ENCODE results near the gene NHEJ1. TPM values are rescaled to one million over a fixed set of nuclear protein-coding genes. Genes with fewer than 3 reads are reported as not detected.

Gene NHEJ1
- total RNA-seq, 1 experiment from 2014 or later: 22.3 TPM

DNA sequence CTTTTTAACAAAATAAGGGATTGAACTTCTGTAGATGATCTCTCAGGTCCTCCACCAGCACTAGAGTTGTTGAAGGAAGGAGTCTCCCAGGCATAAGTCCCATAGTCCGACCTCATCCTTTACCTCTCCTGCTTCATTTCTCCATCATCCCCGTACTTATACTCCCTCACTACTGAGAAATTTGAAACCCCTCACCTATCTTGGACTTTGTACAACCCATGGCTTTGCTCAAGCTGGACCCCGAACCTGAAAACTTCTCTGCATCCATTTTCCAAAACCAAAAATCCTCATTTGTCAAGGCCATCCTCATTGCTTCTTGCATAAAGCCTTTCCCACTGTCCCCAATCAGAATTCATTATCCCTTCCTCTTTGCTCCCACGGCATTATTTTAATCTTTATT lies 482 bp upstream of the NHEJ1 start:
- H3K27ac Mint-ChIP-seq: no peak overlapping the region
- H3K4me3 Mint-ChIP-seq: peak overlapping the region; percentile 79
- peaks cover 8% of the 10 kb centered on the region for H3K36me3 Mint-ChIP-seq
- ATAC-seq: no peak
- H3K27me3 Mint-ChIP-seq (ENCODE audit: low read depth): peaks cover 19% of the 10 kb centered on the region
- ChIA-PET POLR2A (no interaction called here), CTCF (interaction anchor here (1.0 kb wide), 1 partner anchor 10 kb away, joined by 4 read pairs; no protein-coding TSS in a partner anchor)
- DNase-seq (ENCODE audit: low spot score): no peak
- H3K4me1 Mint-ChIP-seq: peaks cover 17% of the 10 kb centered on the region
- TF ChIP-seq, protein P1, sequence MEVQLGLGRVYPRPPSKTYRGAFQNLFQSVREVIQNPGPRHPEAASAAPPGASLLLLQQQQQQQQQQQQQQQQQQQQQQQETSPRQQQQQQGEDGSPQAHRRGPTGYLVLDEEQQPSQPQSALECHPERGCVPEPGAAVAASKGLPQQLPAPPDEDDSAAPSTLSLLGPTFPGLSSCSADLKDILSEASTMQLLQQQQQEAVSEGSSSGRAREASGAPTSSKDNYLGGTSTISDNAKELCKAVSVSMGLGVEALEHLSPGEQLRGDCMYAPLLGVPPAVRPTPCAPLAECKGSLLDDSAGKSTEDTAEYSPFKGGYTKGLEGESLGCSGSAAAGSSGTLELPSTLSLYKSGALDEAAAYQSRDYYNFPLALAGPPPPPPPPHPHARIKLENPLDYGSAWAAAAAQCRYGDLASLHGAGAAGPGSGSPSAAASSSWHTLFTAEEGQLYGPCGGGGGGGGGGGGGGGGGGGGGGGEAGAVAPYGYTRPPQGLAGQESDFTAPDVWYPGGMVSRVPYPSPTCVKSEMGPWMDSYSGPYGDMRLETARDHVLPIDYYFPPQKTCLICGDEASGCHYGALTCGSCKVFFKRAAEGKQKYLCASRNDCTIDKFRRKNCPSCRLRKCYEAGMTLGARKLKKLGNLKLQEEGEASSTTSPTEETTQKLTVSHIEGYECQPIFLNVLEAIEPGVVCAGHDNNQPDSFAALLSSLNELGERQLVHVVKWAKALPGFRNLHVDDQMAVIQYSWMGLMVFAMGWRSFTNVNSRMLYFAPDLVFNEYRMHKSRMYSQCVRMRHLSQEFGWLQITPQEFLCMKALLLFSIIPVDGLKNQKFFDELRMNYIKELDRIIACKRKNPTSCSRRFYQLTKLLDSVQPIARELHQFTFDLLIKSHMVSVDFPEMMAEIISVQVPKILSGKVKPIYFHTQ (CRISPR knock-in tag; IDR thresholded peaks at IDR 0.05): no peak
- TF ChIP-seq ZNF263 (CRISPR knock-in tag; IDR thresholded peaks at IDR 0.05; ENCODE audit: low read depth) (no peak), SP1 (CRISPR knock-in tag; conservative IDR thresholded peaks at IDR 0.05) (no peak), JUN (CRISPR knock-in tag; IDR thresholded peaks at IDR 0.05) (no peak), ZNF232 (CRISPR knock-in tag; IDR thresholded peaks at IDR 0.05) (no peak), NR1H2 (CRISPR knock-in tag; IDR thresholded peaks at IDR 0.05) (no peak), ELF4 (CRISPR knock-in tag; IDR thresholded peaks at IDR 0.05; ENCODE audit: low read depth) (no peak), CREM (CRISPR knock-in tag; IDR thresholded peaks at IDR 0.05) (no peak), KAT7 (CRISPR knock-in tag; IDR thresholded peaks at IDR 0.05; ENCODE audit: borderline replicate concordance) (no peak), SMAD3 (CRISPR knock-in tag; IDR thresholded peaks at IDR 0.05; ENCODE audit: borderline replicate concordance) (no peak)
- TF ChIP-seq, protein P2, sequence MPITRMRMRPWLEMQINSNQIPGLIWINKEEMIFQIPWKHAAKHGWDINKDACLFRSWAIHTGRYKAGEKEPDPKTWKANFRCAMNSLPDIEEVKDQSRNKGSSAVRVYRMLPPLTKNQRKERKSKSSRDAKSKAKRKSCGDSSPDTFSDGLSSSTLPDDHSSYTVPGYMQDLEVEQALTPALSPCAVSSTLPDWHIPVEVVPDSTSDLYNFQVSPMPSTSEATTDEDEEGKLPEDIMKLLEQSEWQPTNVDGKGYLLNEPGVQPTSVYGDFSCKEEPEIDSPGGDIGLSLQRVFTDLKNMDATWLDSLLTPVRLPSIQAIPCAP (CRISPR knock-in tag; IDR thresholded peaks at IDR 0.05): no peak
- TF ChIP-seq, protein P3, sequence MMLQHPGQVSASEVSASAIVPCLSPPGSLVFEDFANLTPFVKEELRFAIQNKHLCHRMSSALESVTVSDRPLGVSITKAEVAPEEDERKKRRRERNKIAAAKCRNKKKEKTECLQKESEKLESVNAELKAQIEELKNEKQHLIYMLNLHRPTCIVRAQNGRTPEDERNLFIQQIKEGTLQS (CRISPR knock-in tag; conservative IDR thresholded peaks at IDR 0.05): no peak
- TF ChIP-seq, protein P4, sequence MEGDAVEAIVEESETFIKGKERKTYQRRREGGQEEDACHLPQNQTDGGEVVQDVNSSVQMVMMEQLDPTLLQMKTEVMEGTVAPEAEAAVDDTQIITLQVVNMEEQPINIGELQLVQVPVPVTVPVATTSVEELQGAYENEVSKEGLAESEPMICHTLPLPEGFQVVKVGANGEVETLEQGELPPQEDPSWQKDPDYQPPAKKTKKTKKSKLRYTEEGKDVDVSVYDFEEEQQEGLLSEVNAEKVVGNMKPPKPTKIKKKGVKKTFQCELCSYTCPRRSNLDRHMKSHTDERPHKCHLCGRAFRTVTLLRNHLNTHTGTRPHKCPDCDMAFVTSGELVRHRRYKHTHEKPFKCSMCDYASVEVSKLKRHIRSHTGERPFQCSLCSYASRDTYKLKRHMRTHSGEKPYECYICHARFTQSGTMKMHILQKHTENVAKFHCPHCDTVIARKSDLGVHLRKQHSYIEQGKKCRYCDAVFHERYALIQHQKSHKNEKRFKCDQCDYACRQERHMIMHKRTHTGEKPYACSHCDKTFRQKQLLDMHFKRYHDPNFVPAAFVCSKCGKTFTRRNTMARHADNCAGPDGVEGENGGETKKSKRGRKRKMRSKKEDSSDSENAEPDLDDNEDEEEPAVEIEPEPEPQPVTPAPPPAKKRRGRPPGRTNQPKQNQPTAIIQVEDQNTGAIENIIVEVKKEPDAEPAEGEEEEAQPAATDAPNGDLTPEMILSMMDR (IDR thresholded peaks at IDR 0.05): no peak
- TF ChIP-seq, protein P5, sequence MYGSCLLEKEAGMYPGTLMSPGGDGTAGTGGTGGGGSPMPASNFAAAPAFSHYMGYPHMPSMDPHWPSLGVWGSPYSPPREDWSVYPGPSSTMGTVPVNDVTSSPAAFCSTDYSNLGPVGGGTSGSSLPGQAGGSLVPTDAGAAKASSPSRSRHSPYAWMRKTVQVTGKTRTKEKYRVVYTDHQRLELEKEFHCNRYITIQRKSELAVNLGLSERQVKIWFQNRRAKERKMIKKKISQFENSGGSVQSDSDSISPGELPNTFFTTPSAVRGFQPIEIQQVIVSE (CRISPR knock-in tag; IDR thresholded peaks at IDR 0.05; ENCODE audit: borderline replicate concordance): no peak
- TF ChIP-seq, protein P6, sequence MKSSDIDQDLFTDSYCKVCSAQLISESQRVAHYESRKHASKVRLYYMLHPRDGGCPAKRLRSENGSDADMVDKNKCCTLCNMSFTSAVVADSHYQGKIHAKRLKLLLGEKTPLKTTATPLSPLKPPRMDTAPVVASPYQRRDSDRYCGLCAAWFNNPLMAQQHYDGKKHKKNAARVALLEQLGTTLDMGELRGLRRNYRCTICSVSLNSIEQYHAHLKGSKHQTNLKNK (CRISPR knock-in tag; IDR thresholded peaks at IDR 0.05): no peak
- TF ChIP-seq, protein P7, sequence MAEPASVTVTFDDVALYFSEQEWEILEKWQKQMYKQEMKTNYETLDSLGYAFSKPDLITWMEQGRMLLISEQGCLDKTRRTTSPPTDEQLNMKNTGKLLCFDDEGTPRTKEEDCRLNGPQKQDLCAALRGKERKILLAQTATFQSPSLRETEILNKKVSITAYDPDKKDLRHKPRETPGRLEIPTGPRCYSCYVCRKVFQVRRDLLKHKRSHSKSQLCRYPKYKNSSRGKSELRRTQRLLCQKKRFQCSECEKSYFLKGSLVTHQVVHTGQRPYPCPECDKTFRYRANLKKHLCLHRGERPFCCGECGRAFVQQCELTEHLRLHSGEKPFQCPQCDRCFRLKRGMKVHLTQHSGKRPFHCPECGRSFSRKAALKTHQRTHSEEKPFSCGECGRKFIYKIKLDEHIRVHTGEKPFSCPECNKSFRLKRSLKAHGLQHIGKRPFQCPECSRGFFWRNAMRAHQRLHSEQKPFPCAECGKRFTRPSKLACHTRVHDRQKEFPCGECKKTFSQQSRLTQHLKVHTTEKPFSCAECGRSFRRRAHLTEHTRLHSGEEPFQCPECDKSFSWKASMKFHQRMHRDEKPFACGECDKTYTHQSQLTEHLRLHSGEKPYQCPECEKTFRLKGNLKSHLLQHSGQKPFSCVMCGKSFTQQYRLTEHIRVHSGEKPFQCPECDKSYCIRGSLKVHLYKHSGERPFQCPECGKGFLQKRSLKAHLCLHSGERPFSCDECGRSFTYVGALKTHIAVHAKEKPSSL (CRISPR knock-in tag; conservative IDR thresholded peaks at IDR 0.05): no peak
- TF ChIP-seq, protein P8, sequence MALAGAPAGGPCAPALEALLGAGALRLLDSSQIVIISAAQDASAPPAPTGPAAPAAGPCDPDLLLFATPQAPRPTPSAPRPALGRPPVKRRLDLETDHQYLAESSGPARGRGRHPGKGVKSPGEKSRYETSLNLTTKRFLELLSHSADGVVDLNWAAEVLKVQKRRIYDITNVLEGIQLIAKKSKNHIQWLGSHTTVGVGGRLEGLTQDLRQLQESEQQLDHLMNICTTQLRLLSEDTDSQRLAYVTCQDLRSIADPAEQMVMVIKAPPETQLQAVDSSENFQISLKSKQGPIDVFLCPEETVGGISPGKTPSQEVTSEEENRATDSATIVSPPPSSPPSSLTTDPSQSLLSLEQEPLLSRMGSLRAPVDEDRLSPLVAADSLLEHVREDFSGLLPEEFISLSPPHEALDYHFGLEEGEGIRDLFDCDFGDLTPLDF (CRISPR knock-in tag; IDR thresholded peaks at IDR 0.05): no peak
- TF ChIP-seq, protein P9, sequence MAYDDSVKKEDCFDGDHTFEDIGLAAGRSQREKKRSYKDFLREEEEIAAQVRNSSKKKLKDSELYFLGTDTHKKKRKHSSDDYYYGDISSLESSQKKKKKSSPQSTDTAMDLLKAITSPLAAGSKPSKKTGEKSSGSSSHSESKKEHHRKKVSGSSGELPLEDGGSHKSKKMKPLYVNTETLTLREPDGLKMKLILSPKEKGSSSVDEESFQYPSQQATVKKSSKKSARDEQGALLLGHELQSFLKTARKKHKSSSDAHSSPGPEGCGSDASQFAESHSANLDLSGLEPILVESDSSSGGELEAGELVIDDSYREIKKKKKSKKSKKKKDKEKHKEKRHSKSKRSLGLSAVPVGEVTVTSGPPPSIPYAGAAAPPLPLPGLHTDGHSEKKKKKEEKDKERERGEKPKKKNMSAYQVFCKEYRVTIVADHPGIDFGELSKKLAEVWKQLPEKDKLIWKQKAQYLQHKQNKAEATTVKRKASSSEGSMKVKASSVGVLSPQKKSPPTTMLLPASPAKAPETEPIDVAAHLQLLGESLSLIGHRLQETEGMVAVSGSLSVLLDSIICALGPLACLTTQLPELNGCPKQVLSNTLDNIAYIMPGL (CRISPR knock-in tag; IDR thresholded peaks at IDR 0.05): no peak
- no peaks in the 10 kb centered on the region for H3K9me3 Mint-ChIP-seq
